ENCODE results near the gene HDGF. TPM values are rescaled to one million over a fixed set of nuclear protein-coding genes. Genes with fewer than 3 reads are reported as not detected.

The HDGF gene
- polyA plus RNA-seq (ENCODE audit: insufficient read length): 142 TPM

- DNase-seq: no peak
Observed at GRCh38 chr1:156751451-156751756, at the start of gene HDGF. HDGF (minus strand) TSS chr1:156751675; CDS start chr1:156751429, 246 bp downstream.

GRCh38 chr1:156797212-156797871 is 45.9 kb upstream of the HDGF start:
- no peak for DNase-seq

- no peak for DNase-seq
Observed at GRCh38 chr1:156796340-156797097, 45.0 kb upstream of the HDGF start.

- no peak for DNase-seq
Observed at GRCh38 chr1:156795787-156796186, 44.3 kb upstream of the HDGF start.

GRCh38 chr1:156795374-156795733 is 43.9 kb upstream of the HDGF start:
- DNase-seq: no peak

GRCh38 chr1:156794506-156795373 is 43.3 kb upstream of the HDGF start:
- DNase-seq: no peak

- DNase-seq: no peak
Observed at GRCh38 chr1:156789621-156790318, 38.3 kb upstream of the HDGF start.

GRCh38 chr1:156788136-156788535 is 36.7 kb upstream of the HDGF start:
- DNase-seq: no peak

GRCh38 chr1:156786640-156787039 is 35.2 kb upstream of the HDGF start:
- DNase-seq: no peak

- no peak for DNase-seq
Observed at GRCh38 chr1:156785458-156785857, 34.0 kb upstream of the HDGF start.

- no peak for DNase-seq
Observed at GRCh38 chr1:156781585-156782186, 30.2 kb upstream of the HDGF start.

GRCh38 chr1:156777573-156777972 is 26.1 kb upstream of the HDGF start:
- DNase-seq: no peak

GRCh38 chr1:156776942-156777341 is 25.5 kb upstream of the HDGF start:
- no peak for DNase-seq

- no peak for DNase-seq
Observed at GRCh38 chr1:156775799-156776198, 24.3 kb upstream of the HDGF start.

GRCh38 chr1:156773607-156774006 is 22.1 kb upstream of the HDGF start:
- no peak for DNase-seq

GRCh38 chr1:156772728-156773497 is 21.4 kb upstream of the HDGF start:
- DNase-seq: no peak

GRCh38 chr1:156772222-156772621 is 20.7 kb upstream of the HDGF start:
- no peak for DNase-seq

GRCh38 chr1:156768610-156769295 is 17.3 kb upstream of the HDGF start:
- no peak for DNase-seq

- no peak for DNase-seq
Observed at GRCh38 chr1:156767879-156768604, 16.6 kb upstream of the HDGF start.

All from hindlimb muscle (tissue), 1 donor.